ENCODE data around the gene DSN1.

GRCh38 chr20:36812594-36813463 is 39.3 kb upstream of the DSN1 start:
- TF ChIP-seq NFYA (IDR thresholded peaks at IDR 0.05; ENCODE audit: borderline replicate concordance, low read depth, low read length) (no peak), EZH2 (IDR thresholded peaks at IDR 0.05; ENCODE audit: borderline replicate concordance, control insufficient read depth, low read depth, low read length) (no peak)
